Muscle layer of colon (tissue), 2 donors: ENCODE results near the gene ADAMTSL2.

Experiments used
- H3K27ac ChIP-seq: one replicate; pipeline ENCODE4 v1.7.0; 2013; ENCODE audit warnings: low read depth, mild to moderate bottlenecking, low read length, moderate library complexity
- H3K27me3 ChIP-seq, 2 donors: one replicate each; pipeline ENCODE4 v1.7.0; 2013; ENCODE audit warnings: low read length in 2 of 2, mild to moderate bottlenecking in 2 of 2; ENCODE audit not compliant: insufficient read depth in 2 of 2, control insufficient read depth in 1 of 2
- H3K36me3 ChIP-seq: one replicate; pipeline ENCODE4 v1.7.0; 2013; ENCODE audit warnings: mild to moderate bottlenecking, low read length; ENCODE audit not compliant: insufficient read depth
- H3K4me1 ChIP-seq: one replicate; pipeline ENCODE4 v1.7.0; 2013; ENCODE audit warnings: mild to moderate bottlenecking, low read length; ENCODE audit not compliant: insufficient read depth
- H3K4me3 ChIP-seq, 2 donors: one replicate each; pipeline ENCODE4 v1.7.0; 2013; ENCODE audit warnings: low read length in 2 of 2, low read depth in 1 of 2, mild to moderate bottlenecking in 1 of 2, moderate library complexity in 1 of 2
- H3K9ac ChIP-seq: one replicate; pipeline ENCODE4 v1.7.0; 2013; ENCODE audit warnings: low read length
- H3K9me3 ChIP-seq: one replicate; pipeline ENCODE4 v1.7.0; 2013; ENCODE audit warnings: mild to moderate bottlenecking, low read length
- donor health status: abdominal sarcoma.
- donor health status: Adenocarcinoma of cecum.

ADAMTSL2 gene

GRCh38 chr9:133529457-133529856 lies 5.0 kb upstream of the ADAMTSL2 start:
- H3K27ac ChIP-seq: no peak overlapping the region

GRCh38 chr9:133529874-133530273 lies 4.6 kb upstream of the ADAMTSL2 start:
- H3K36me3 ChIP-seq: no peaks in the 10 kb centered on the region
- no peak overlapping the region for H3K9ac ChIP-seq
- H3K27ac ChIP-seq: no peak overlapping the region
- peaks cover 0 to 4% of the 10 kb centered on the region in 2 donors for H3K27me3 ChIP-seq
- peaks cover 46% of the 10 kb centered on the region for H3K4me1 ChIP-seq
- H3K9me3 ChIP-seq: no peaks in the 10 kb centered on the region
- no peak overlapping the region for H3K4me3 ChIP-seq

More at GRCh38 chr9:133529457-133529856, 5.0 kb upstream of the ADAMTSL2 start:
- H3K4me3 ChIP-seq: no peak overlapping the region
- H3K9me3 ChIP-seq: no peaks in the 10 kb centered on the region
- no peaks in the 10 kb centered on the region for H3K36me3 ChIP-seq
- no peaks in the 10 kb centered on the region for H3K27me3 ChIP-seq
- H3K4me1 ChIP-seq: peaks cover 44% of the 10 kb centered on the region
- H3K9ac ChIP-seq: no peak overlapping the region

GRCh38 chr9:133531293-133531692 lies 3.2 kb upstream of the ADAMTSL2 start:
- H3K27me3 ChIP-seq: peaks cover 0 to 4% of the 10 kb centered on the region in 2 donors
- no peaks in the 10 kb centered on the region for H3K36me3 ChIP-seq
- H3K4me1 ChIP-seq: peaks cover 54% of the 10 kb centered on the region
- no peak overlapping the region for H3K27ac ChIP-seq
- H3K9me3 ChIP-seq: no peaks in the 10 kb centered on the region
- H3K9ac ChIP-seq: no peak overlapping the region
- H3K4me3 ChIP-seq: no peak overlapping the region

GRCh38 chr9:133532937-133533668 lies 1.4 kb upstream of the ADAMTSL2 start:
- H3K36me3 ChIP-seq: no peaks in the 10 kb centered on the region
- peaks cover 0 to 4% of the 10 kb centered on the region in 2 donors for H3K27me3 ChIP-seq
- no peak overlapping the region for H3K27ac ChIP-seq
- H3K9ac ChIP-seq: no peak overlapping the region
- H3K9me3 ChIP-seq: no peaks in the 10 kb centered on the region
- H3K4me1 ChIP-seq: peaks cover 37% of the 10 kb centered on the region
- H3K4me3 ChIP-seq: no peak overlapping the region

- H3K4me3 ChIP-seq: no peak overlapping the region
- H3K27me3 ChIP-seq: peaks cover 0 to 4% of the 10 kb centered on the region in 2 donors
- no peaks in the 10 kb centered on the region for H3K36me3 ChIP-seq
- peak overlapping the region; percentile 69 for H3K27ac ChIP-seq
- H3K4me1 ChIP-seq: peaks cover 29% of the 10 kb centered on the region
- no peak overlapping the region for H3K9ac ChIP-seq
- H3K9me3 ChIP-seq: no peaks in the 10 kb centered on the region
Measured at GRCh38 chr9:133533857-133534256, 647 bp upstream of the ADAMTSL2 start.

GRCh38 chr9:133535306-133535877 lies 888 bp downstream of the ADAMTSL2 start:
- H3K9ac ChIP-seq: no peak overlapping the region
- H3K9me3 ChIP-seq: no peaks in the 10 kb centered on the region
- H3K27ac ChIP-seq: no peak overlapping the region
- H3K36me3 ChIP-seq: no peaks in the 10 kb centered on the region
- peaks cover 0 to 4% of the 10 kb centered on the region in 2 donors for H3K27me3 ChIP-seq
- H3K4me1 ChIP-seq: peaks cover 26% of the 10 kb centered on the region
- H3K4me3 ChIP-seq: peak overlapping the region in 1 of 2 donors; percentile 47

- H3K4me1 ChIP-seq: peaks cover 26% of the 10 kb centered on the region
- H3K27ac ChIP-seq: no peak overlapping the region
- H3K36me3 ChIP-seq: no peaks in the 10 kb centered on the region
- peaks cover 0 to 4% of the 10 kb centered on the region in 2 donors for H3K27me3 ChIP-seq
- no peaks in the 10 kb centered on the region for H3K9me3 ChIP-seq
- no peak overlapping the region for H3K9ac ChIP-seq
- H3K4me3 ChIP-seq: no peak overlapping the region
Measured at GRCh38 chr9:133536080-133536479, 1.6 kb downstream of the ADAMTSL2 start.

GRCh38 chr9:133536536-133536935 lies 2.0 kb downstream of the ADAMTSL2 start:
- H3K36me3 ChIP-seq: no peaks in the 10 kb centered on the region

GRCh38 chr9:133537257-133537656 lies 2.8 kb downstream of the ADAMTSL2 start:
- H3K9me3 ChIP-seq: no peaks in the 10 kb centered on the region
- H3K36me3 ChIP-seq: no peaks in the 10 kb centered on the region
- peaks cover 26% of the 10 kb centered on the region for H3K4me1 ChIP-seq
- peaks cover 0 to 4% of the 10 kb centered on the region in 2 donors for H3K27me3 ChIP-seq
- H3K27ac ChIP-seq: no peak overlapping the region
- H3K9ac ChIP-seq: no peak overlapping the region
- H3K4me3 ChIP-seq: no peak overlapping the region

More at GRCh38 chr9:133536536-133536935, 2.0 kb downstream of the ADAMTSL2 start:
- Histone ChIP-seq H3K4me3 (no peak overlapping the region), H3K9me3 (no peaks in the 10 kb centered on the region), H3K9ac (no peak overlapping the region), H3K4me1 (peaks cover 26% of the 10 kb centered on the region), H3K27ac (no peak overlapping the region), H3K27me3 (peaks cover 0 to 4% of the 10 kb centered on the region in 2 donors)

- H3K9ac ChIP-seq: no peak overlapping the region
- H3K9me3 ChIP-seq: no peaks in the 10 kb centered on the region
- no peaks in the 10 kb centered on the region for H3K36me3 ChIP-seq
- H3K4me1 ChIP-seq: peaks cover 25% of the 10 kb centered on the region
- H3K27me3 ChIP-seq: peaks cover 0 to 4% of the 10 kb centered on the region in 2 donors
- no peak overlapping the region for H3K27ac ChIP-seq
- H3K4me3 ChIP-seq: no peak overlapping the region
Measured at GRCh38 chr9:133538176-133538575, 3.7 kb downstream of the ADAMTSL2 start.

GRCh38 chr9:133538851-133539833 lies 4.6 kb downstream of the ADAMTSL2 start:
- no peaks in the 10 kb centered on the region for H3K36me3 ChIP-seq
- H3K27me3 ChIP-seq: peaks cover 0 to 4% of the 10 kb centered on the region in 2 donors
- H3K9ac ChIP-seq: no peak overlapping the region
- no peaks in the 10 kb centered on the region for H3K9me3 ChIP-seq
- H3K27ac ChIP-seq: no peak overlapping the region
- H3K4me1 ChIP-seq: peaks cover 15% of the 10 kb centered on the region
- peak overlapping the region in 1 of 2 donors; percentile 14 for H3K4me3 ChIP-seq
